Measurements from ENCODE around the gene MAGEB17. TPM values are rescaled to one million over a fixed set of nuclear protein-coding genes. Genes with fewer than 3 reads are reported as not detected.

MAGEB17 gene
- total RNA-seq, 4 donors from 2014 or later: not detected

- H3K4me1 ChIP-seq: no peaks in the 10 kb centered on the region
- H3K36me3 ChIP-seq: no peaks in the 10 kb centered on the region
- H3K9me3 ChIP-seq: no peaks in the 10 kb centered on the region
- no peak overlapping the region for H3K4me3 ChIP-seq
- TF ChIP-seq, protein P1, sequence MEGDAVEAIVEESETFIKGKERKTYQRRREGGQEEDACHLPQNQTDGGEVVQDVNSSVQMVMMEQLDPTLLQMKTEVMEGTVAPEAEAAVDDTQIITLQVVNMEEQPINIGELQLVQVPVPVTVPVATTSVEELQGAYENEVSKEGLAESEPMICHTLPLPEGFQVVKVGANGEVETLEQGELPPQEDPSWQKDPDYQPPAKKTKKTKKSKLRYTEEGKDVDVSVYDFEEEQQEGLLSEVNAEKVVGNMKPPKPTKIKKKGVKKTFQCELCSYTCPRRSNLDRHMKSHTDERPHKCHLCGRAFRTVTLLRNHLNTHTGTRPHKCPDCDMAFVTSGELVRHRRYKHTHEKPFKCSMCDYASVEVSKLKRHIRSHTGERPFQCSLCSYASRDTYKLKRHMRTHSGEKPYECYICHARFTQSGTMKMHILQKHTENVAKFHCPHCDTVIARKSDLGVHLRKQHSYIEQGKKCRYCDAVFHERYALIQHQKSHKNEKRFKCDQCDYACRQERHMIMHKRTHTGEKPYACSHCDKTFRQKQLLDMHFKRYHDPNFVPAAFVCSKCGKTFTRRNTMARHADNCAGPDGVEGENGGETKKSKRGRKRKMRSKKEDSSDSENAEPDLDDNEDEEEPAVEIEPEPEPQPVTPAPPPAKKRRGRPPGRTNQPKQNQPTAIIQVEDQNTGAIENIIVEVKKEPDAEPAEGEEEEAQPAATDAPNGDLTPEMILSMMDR (IDR thresholded peaks at IDR 0.05): no peak
- TF ChIP-seq POLR2A (IDR thresholded peaks at IDR 0.05): no peak
- H3K27ac ChIP-seq: no peak overlapping the region
- intact Hi-C loops (cut with DNase I; ENCODE audit: low total_unique reads): no loop called here
- peaks cover 0 to 4% of the 10 kb centered on the region in 2 donors for H3K27me3 ChIP-seq
- DNase-seq: no peak
Measured at GRCh38 chrX:16137416-16138107, 29.7 kb upstream of the MAGEB17 start.

DNA sequence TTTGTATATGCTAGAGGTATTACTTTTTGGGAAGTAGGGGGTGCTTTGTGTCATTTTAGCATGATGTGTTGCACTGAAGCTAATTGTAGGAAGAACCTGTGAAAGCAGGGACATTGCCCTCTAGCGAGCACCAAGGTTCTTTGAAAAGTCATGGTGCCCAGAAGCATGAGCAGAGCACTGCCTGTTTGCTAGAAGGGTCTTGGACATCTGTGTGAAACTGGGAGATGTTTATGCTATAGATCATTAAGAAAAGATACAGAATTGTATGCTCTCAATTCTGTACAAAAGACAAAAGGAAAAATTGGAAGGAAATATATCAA lies 29.2 kb upstream of the MAGEB17 start:
- H3K4me1 ChIP-seq: no peaks in the 10 kb centered on the region
- TF ChIP-seq, protein P1 (IDR thresholded peaks at IDR 0.05): no peak
- no peak for TF ChIP-seq POLR2A (IDR thresholded peaks at IDR 0.05)
- no peak for DNase-seq
- no peaks in the 10 kb centered on the region for H3K36me3 ChIP-seq
- H3K4me3 ChIP-seq: no peak overlapping the region
- no peak overlapping the region for H3K27ac ChIP-seq
- no peaks in the 10 kb centered on the region for H3K9me3 ChIP-seq
- intact Hi-C loops (cut with DNase I; ENCODE audit: low total_unique reads): no loop called here
- H3K27me3 ChIP-seq: peaks cover 0 to 4% of the 10 kb centered on the region in 2 donors

DNA sequence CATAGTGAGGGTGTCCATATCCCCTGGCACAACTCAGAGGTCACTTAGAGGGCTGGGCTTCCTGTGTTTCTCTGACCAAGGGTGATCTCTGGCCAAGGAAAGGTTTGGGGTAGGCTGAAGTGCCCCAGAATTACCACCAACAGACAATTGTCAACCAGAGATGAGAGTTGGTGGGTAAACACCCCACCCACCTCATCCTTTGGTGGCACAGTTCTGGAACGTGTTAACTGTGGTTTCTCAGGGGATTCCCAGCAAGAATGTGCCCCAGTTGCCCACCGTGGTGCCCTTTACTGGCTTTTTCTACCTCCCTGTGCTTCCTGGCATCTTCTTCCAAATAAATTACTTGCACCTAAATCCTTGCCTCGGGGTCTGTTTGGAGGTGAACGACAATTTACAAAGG lies 26.8 kb upstream of the MAGEB17 start:
- Histone ChIP-seq H3K9me3 (no peaks in the 10 kb centered on the region), H3K4me1 (no peaks in the 10 kb centered on the region), H3K27ac (no peak overlapping the region), H3K27me3 (peaks cover 0 to 4% of the 10 kb centered on the region in 2 donors), H3K36me3 (no peaks in the 10 kb centered on the region), H3K4me3 (no peak overlapping the region)
- no peak for DNase-seq
- TF ChIP-seq POLR2A (IDR thresholded peaks at IDR 0.05): no peak
- TF ChIP-seq, protein P1 (IDR thresholded peaks at IDR 0.05): no peak
- intact Hi-C loops (cut with DNase I; ENCODE audit: low total_unique reads): no loop called here

DNA sequence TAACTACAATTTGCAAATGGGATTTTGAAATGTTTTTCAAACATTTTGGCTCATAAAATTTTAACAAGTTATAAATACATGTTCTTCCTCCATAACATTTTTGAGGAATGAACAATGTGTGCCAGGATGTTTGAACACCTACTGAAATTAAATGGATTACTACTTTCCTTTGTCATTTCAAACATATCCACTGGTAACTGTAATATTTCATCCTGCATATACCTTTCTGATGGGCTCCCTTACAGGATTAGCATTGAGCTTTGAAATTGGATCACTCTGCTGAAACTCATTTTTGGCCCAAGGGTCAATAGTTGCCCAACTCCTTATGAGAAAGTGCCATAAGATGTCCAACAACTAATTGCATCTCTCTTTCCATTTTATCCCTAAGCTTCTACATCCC lies 26.3 kb upstream of the MAGEB17 start:
- no peak overlapping the region for H3K4me3 ChIP-seq
- no peaks in the 10 kb centered on the region for H3K36me3 ChIP-seq
- no peak overlapping the region for H3K27ac ChIP-seq
- no peak for DNase-seq
- intact Hi-C loops (cut with DNase I; ENCODE audit: low total_unique reads): no loop called here
- TF ChIP-seq, protein P1 (IDR thresholded peaks at IDR 0.05): no peak
- TF ChIP-seq POLR2A (IDR thresholded peaks at IDR 0.05): no peak
- H3K9me3 ChIP-seq: no peaks in the 10 kb centered on the region
- peaks cover 0 to 4% of the 10 kb centered on the region in 2 donors for H3K27me3 ChIP-seq
- H3K4me1 ChIP-seq: no peaks in the 10 kb centered on the region

DNA sequence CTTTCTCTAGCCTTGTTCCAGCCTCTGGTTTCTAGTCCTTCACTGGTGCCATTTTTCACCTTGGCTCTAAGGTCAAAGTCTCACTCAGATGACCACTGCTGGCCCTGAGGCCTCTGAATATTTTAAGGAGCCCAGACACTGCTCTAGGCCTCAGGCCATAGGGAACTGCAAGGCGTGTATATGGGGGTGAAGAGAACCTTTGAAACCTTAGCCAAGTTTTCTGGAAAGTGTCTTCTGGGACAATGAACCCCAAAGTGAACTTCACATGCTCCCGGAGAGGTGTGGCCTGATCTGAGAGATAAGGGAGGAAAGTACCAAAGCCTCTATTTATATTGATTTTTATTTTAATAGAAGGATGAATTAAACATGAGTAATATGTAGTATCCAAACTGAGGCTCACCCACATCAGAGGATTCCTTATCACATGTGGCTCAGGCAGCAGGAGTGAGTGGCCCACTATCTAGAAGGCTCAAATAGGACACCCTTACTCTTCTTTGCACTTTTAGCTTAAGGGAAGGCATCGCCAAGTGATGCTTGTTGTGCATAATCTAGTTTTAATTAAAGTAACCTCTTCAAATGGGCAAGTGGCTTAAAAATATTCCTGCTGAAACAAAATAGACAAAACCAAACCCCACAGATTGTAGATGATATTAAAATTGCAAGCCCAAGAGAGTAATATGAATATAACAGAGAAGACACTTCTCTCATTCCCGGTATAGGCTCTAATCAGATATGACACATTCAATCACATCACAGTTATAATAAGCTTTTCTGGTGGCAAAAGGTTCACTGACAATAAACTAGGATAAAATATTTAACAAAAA lies 25.6 kb upstream of the MAGEB17 start:
- no peak overlapping the region for H3K4me3 ChIP-seq
- no peak overlapping the region for H3K27ac ChIP-seq
- intact Hi-C loops (cut with DNase I; ENCODE audit: low total_unique reads): no loop called here
- no peaks in the 10 kb centered on the region for H3K9me3 ChIP-seq
- H3K27me3 ChIP-seq: peaks cover 0 to 4% of the 10 kb centered on the region in 2 donors
- no peak for DNase-seq
- H3K4me1 ChIP-seq: no peaks in the 10 kb centered on the region
- TF ChIP-seq, protein P1 (IDR thresholded peaks at IDR 0.05): no peak
- no peak for TF ChIP-seq POLR2A (IDR thresholded peaks at IDR 0.05)
- no peaks in the 10 kb centered on the region for H3K36me3 ChIP-seq
